CD4-positive, alpha-beta T cell treated with Interleukin-1 beta for 1 hour (primary cell): ENCODE measurements around the gene MTO1.
"Not testable (repeated sequence)": the region's sequence is repeated elsewhere in the genome, so short reads cannot be mapped to it uniquely, and the experiment has no call there.

ENCODE experiments used
- DNase-seq, 2 donors: peaks; one replicate each; pipeline ENCODE4 v3.0.0-alpha.2; 2020 to 2022

MTO1 gene

DNA sequence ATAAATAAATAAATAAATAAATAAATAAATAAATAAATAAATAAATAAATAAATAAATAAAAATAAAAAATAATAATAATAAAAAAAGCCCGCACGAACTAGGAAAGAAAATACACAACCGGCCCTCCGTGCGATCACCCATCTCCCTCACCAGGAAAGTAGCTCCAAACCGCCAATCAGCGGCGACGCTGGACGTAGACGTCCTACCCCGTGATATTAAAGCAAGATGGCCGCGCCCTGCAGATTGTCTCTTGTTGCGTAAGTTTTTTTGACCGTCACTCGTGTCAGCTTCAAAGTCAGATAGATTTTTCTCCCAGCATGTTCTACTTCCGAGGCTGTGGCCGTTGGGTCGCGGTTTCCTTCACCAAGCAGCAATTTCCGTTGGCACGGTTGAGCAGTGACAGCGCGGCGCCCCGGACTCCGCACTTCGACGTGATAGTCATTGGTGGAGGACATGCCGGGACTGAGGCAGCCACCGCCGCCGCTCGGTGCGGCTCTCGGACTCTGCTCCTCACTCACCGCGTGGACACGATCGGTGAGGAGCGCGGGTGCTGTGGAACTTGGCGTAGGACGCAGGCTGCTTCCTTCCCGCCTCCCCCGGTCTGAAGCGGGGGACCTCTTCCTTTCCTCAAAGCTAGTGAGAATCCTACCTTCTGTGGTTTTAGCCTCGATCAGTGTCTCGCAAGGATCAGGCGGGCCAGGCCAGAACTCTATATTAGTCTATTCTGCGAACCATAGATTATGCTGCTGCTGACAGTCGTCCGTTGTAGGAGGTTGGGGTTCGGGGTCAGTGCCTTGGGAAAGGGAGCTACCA lies at the start of gene MTO1:
MTO1 (plus strand) TSS at position 201 of the 814 bp plus-strand sequence; CDS start at position 319, 118 bp downstream.
- DNase-seq, result peak; percentile 87

DNA sequence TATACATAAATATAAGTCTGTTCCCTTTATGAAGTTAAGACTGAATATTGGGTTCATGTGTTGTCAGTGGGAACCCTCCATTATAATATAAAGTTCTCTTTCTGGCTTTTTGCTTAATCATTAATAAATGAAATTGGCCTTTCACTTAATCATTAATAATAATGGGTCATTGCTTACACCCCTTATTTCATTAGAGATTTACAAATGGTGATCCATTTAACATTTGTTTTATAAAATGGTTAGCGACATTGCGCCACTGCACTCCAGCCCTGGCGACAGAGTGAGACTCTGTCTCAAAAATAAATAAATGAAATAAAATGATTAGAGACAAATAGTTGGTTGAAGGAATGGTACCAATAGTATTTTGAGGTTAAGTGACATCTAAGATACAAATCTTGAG lies 48.4 kb upstream of the MTO1 start:
- no peak for DNase-seq

DNA sequence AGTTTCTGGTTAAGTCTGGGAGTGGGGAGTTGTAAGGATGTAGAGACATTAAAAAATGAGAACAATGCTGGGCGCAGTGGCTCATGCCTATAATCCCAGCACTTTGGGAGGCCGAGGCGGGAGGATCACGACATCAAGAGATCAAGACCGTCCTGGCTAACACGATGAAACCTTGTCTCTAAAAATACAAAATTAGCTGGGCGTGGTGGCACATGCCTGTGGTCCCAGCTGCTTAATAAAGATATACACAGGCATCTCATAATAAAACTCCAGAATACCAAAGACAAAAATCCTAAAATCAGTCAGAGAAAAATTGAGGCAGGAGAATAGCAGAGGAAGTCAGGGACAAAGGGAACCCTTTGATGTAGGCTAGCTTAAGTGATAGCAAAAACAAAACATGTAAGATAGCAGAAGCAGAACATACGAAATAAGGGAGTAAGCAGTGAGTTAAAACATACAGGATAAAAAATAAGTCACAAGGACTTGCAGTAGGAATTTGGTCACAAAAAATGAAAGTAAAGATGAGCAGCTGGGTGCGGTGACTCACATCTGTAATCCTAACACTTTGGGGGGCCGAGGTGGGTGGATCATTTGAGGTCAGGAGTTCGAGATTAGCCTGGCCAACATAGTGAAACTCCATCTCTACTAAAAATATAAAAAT lies 43.3 kb upstream of the MTO1 start:
- DNase-seq, result no peak

DNA sequence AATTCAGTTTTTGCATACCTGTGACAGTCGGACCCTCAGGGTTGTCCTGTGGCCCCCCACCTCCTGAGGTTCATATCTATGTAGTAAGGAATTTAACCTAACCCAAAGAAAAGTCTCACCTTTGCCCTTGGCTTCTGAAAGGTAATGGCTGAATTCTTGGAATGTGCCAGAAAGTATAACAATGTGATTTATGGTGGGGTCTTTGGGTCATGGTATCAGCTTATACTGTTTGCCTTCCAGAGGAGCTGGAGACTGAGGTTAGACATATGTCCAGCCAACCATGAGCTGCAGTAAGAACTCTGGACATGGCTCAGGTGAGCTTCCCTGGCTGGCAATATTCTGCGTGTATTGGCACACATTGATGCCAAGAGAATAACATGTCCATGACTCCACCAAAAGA lies 40.0 kb upstream of the MTO1 start:
- DNase-seq, result no peak

- no peak for DNase-seq
Measured at GRCh38 chr6:73435236-73435635, 26.3 kb upstream of the MTO1 start.

DNA sequence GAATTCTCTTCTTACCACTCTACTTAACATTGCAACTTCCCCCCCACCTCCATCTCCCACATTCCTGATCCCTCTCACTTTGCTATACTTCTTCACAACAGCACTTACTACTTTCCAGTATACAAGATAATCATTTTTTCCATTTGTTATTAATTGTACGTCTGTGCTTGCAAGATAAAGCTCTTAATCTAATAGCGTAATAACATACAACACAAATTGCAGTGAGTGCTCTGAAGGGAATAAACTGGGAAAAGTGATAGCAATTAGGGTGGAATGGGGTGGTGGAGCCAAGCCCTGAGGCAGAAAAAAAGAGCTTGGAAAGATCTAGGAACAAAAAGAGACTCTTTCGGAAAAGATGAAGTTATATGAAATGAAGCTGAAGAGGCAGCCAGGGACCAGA lies 18.0 kb upstream of the MTO1 start:
- DNase-seq, result no peak

DNA sequence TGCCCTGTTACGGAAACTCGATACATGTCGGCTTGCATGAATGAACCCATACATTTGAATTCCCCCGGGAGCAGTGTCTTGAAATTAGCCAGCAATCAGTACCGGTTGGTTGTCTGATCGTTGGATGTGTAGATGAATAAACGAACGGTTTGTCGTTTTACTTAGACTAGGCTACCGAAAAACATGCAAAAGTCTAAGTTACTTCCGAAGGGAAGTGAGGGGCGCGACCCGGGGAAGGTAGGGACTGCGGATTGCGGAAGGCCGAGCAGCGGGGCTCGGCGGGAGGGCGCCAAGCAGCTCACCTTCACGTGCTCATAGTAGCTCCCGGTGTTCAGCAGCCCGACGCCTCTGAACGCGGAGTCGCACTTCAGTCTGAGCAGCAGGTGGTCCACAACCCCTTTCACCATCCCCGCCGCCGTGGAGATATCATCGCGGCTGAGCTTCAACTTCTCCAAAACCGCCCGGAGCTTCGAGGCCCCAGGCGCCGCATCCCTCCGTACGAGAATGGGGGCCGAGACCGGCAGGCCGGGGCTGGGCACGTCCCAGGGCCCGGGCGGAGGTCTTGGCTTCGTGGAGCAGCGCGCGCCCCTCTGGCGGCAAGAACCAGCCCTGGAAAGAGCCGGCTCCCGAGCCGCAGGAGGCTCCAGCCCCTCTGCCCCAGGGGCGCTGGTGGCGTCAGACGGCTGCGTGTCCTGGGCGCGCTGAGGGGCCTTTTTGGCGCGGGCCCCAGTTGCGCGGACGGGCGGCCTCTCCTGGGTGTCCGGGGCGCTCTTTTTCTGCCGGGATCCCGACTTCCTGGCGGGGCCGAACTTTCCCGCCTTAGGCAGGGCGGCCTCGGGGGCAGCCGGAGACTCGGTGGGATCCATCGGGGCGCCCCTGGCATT lies 10.1 kb upstream of the MTO1 start:
- DNase-seq, result peak; percentile 45

- peak; percentile 84 to 85 for DNase-seq
Measured at GRCh38 chr6:73452107-73452461, 9.5 kb upstream of the MTO1 start, which contains the start of gene CGAS. Gene CGAS, minus strand, starts transcription at chr6:73452297. Its CDS starts 116 bp downstream, at chr6:73452181.

- no peak for DNase-seq
Measured at GRCh38 chr6:73455865-73456629, 5.5 kb upstream of the MTO1 start.

DNA sequence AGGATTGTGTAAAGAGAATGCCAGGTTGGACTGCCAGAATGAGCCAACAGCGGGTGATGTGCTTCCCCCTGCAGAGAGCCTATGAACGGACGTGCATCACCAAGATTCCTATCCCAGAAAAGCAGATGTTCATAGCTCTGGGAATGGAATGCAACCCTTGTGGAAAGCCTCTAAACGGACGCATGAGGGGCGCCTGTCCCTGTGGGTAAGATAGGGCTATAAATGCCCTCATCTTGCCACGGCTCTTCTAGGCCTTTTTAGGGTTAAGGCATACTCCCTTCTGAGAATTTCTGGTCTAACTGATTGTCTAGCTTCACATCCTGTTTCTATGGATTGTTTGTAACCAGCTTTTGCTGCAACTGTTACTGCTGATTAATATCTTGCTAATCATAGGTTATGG lies 2.1 kb upstream of the MTO1 start:
- not testable (repeated sequence) for DNase-seq

- no peak for DNase-seq
Measured at GRCh38 chr6:73460056-73460455, 1.5 kb upstream of the MTO1 start.

DNA sequence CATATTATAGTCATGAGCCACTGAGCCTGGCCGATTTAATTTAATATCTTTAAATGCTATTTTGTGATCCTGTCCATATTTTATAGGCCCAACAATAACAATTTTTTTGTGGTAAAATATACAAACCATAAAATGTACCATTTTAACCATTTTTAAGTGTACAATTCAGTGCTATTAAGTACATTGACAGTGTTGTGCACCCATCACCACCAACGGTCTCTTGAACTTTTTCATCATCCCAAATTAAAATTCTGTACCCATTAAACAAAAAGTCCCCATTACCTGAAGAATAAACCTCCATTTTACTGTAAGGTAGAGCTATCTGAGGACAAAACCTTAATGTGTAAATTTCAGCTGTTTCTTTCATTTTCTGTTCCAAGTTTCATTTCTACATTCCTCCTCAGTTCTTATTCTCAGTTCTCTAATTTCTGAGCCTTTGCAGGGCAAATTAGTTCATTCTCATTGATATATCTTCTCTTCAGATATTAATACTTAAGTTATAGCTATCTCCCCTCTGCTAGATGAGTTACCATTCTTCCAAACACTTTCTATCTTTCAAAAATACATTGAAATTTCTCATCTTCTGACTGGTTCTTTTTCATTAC lies 10.3 kb downstream of the MTO1 start:
- DNase-seq, result no peak

- no peak for DNase-seq
Measured at GRCh38 chr6:73476723-73477122, 15.2 kb downstream of the MTO1 start.

DNA sequence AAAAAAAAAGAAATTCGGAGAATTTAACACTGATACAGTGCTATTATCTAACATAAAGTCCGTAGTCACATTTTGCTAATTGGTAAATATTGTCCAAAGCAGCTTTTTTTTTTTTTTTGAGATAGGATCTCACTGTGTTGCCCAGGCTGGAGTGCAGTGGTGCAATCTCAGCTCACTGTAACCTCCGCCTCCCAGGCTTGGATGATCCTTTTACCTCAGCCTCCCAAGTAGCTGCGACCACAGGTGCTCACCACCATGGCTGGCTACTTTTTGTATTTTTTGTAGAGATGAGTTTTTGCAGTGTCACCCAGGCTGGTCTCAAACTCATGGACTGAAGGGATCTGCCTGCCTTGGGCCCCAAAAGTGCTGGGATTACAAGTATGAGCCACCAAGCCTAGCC lies 15.9 kb downstream of the MTO1 start:
- DNase-seq, result no peak

- no peak for DNase-seq
Measured at GRCh38 chr6:73481969-73482368, 20.4 kb downstream of the MTO1 start.

- DNase-seq, result no peak
Measured at GRCh38 chr6:73484438-73484837, 22.9 kb downstream of the MTO1 start.

GRCh38 chr6:73487473-73487872 lies 25.9 kb downstream of the MTO1 start:
- no peak for DNase-seq

GRCh38 chr6:73491377-73491776 lies 29.8 kb downstream of the MTO1 start:
- DNase-seq, result no peak

GRCh38 chr6:73497915-73498314 lies 36.4 kb downstream of the MTO1 start:
- no peak for DNase-seq

- DNase-seq, result no peak
Measured at GRCh38 chr6:73503027-73503772, 41.7 kb downstream of the MTO1 start.

DNA sequence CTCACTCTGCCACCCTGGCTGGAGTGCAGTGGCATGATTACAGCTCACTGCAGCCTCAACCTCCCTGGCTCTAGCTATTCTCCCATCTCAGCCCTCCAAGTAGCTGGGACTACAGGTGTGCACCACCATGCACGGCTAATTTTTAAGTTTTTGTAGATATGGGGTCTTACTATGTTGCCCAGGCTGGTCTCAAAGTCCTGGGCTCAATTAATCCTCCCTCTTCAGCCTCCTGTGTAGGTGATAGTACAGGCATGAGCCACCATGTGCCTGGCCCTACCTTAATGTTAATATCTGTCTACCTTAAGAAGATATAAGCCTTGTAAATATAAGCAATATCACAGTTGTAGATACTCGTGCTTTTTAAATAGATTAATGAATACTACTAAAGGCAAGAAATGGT lies 42.6 kb downstream of the MTO1 start:
- DNase-seq, result no peak
